ENCODE data around the gene INPP5A.

Gene INPP5A

GRCh38 chr10:132723330-132723970 is 185.9 kb downstream of the INPP5A start:
- TF ChIP-seq CTCF (IDR thresholded peaks at IDR 0.05; ENCODE audit: control extremely low read depth, extremely low read depth, low read depth, missing control alignments): no peak
- ChIA-PET POLR2A (no interaction called here), CTCF (no interaction called here)
- DNase-seq (ENCODE audit: extremely low spot score): no peak

- no peak for TF ChIP-seq CTCF (IDR thresholded peaks at IDR 0.05; ENCODE audit: control extremely low read depth, extremely low read depth, low read depth, missing control alignments)
- ChIA-PET CTCF (no interaction called here), POLR2A (no interaction called here)
- no peak for DNase-seq (ENCODE audit: extremely low spot score)
Measured at GRCh38 chr10:132724446-132724845, 186.9 kb downstream of the INPP5A start.

GRCh38 chr10:132725202-132725601 is 187.6 kb downstream of the INPP5A start:
- POLR2A ChIA-PET: no interaction called here
- CTCF ChIA-PET: no interaction called here
- DNase-seq (ENCODE audit: extremely low spot score): no peak
- TF ChIP-seq CTCF (IDR thresholded peaks at IDR 0.05; ENCODE audit: control extremely low read depth, extremely low read depth, low read depth, missing control alignments): no peak

GRCh38 chr10:132726194-132726593 is 188.6 kb downstream of the INPP5A start:
- no peak for TF ChIP-seq CTCF (IDR thresholded peaks at IDR 0.05; ENCODE audit: control extremely low read depth, extremely low read depth, low read depth, missing control alignments)
- ChIA-PET POLR2A (no interaction called here), CTCF (no interaction called here)
- no peak for DNase-seq (ENCODE audit: extremely low spot score)

GRCh38 chr10:132726951-132727350 is 189.4 kb downstream of the INPP5A start:
- no peak for TF ChIP-seq CTCF (IDR thresholded peaks at IDR 0.05; ENCODE audit: control extremely low read depth, extremely low read depth, low read depth, missing control alignments)
- POLR2A ChIA-PET: no interaction called here
- CTCF ChIA-PET: no interaction called here

GRCh38 chr10:132727411-132727810 is 189.8 kb downstream of the INPP5A start:
- TF ChIP-seq CTCF (IDR thresholded peaks at IDR 0.05; ENCODE audit: control extremely low read depth, extremely low read depth, low read depth, missing control alignments): no peak
- POLR2A ChIA-PET: no interaction called here
- no peak for DNase-seq (ENCODE audit: extremely low spot score)
- CTCF ChIA-PET: no interaction called here

More at GRCh38 chr10:132726951-132727350, 189.4 kb downstream of the INPP5A start:
- DNase-seq (ENCODE audit: extremely low spot score): no peak

- TF ChIP-seq CTCF (IDR thresholded peaks at IDR 0.05; ENCODE audit: control extremely low read depth, extremely low read depth, low read depth, missing control alignments): no peak
- ChIA-PET CTCF (no interaction called here), POLR2A (no interaction called here)
- DNase-seq (ENCODE audit: extremely low spot score): no peak
Measured at GRCh38 chr10:132728321-132728720, 190.7 kb downstream of the INPP5A start.

Data from GM10248 (cell line).